A673 (cell line): ENCODE data around the gene KRT71. TPM values are rescaled to one million over a fixed set of nuclear protein-coding genes. Genes with fewer than 3 reads are reported as not detected.
A peak's percentile ranks its signal among the peaks of the same experiment; 100 is the strongest.
"Not testable (repeated sequence)": the region's sequence is repeated elsewhere in the genome, so short reads cannot be mapped to it uniquely, and the experiment has no call there.

ENCODE experiments used
- BruUV-seq: library from RNA; stranded (reverse); fragments of 400-500 nt; replicated peaks from 2 replicates; lab custom pipeline; 2021; lab: Mats Ljungman, UMichigan
- CTCF ChIA-PET: fragments of 300-600 bp; sonication (Branson Sonifier 250); formaldehyde crosslinking; loops from one replicate; lab custom pipeline; 2022; ENCODE audit warnings: antibody characterized with exemption; lab: Charles Lee
- POLR2A ChIA-PET: fragments of 300-600 bp; sonication (Branson Sonifier 250); formaldehyde crosslinking; loops from one replicate; lab custom pipeline; 2022; ENCODE audit warnings: antibody characterized with exemption; ENCODE audit not compliant: low non-redundant PET; lab: Charles Lee
- DNase-seq: peaks from one replicate; pipeline ENCODE4 v3.0.0-alpha.2; 2015; ENCODE audit warnings: low spot score
- H3K27ac ChIP-seq: fragments of 200-600 bp; sonication (generic); 2 replicates; pipeline ENCODE4 v1.5.1; 2016; ENCODE audit warnings: mixed run types, low read depth, mild to moderate bottlenecking, mixed read lengths, antibody characterized with exemption, low read length; ENCODE audit not compliant: poor library complexity, severe bottlenecking
- H3K27me3 ChIP-seq: fragments of 200-600 bp; sonication (generic); replicated peaks from 2 replicates; pipeline ENCODE4 v1.6.1; 2017; ENCODE audit warnings: mixed run types, low read depth, mild to moderate bottlenecking, mixed read lengths, antibody characterized with exemption, low read length; ENCODE audit not compliant: insufficient read depth, poor library complexity
- H3K36me3 ChIP-seq: fragments of 200-600 bp; sonication (generic); 2 replicates; pipeline ENCODE4 v1.6.1; 2016; ENCODE audit warnings: mixed run types, mild to moderate bottlenecking, mixed read lengths, antibody characterized with exemption, low read length; ENCODE audit not compliant: insufficient read depth, poor library complexity, severe bottlenecking
- H3K4me1 ChIP-seq: fragments of 200-600 bp; sonication (generic); 2 replicates; pipeline ENCODE4 v1.6.1; 2017; ENCODE audit warnings: mixed run types, mild to moderate bottlenecking, mixed read lengths, antibody characterized with exemption, low read length; ENCODE audit not compliant: insufficient read depth, poor library complexity, severe bottlenecking
- H3K4me3 ChIP-seq: fragments of 200-600 bp; sonication (generic); 2 replicates; pipeline ENCODE4 v1.5.1; 2016; ENCODE audit warnings: low read depth, mixed run types, mild to moderate bottlenecking, mixed read lengths, low read length; ENCODE audit not compliant: poor library complexity, severe bottlenecking
- H3K9me3 ChIP-seq: fragments of 200-600 bp; sonication (generic); 2 replicates; pipeline ENCODE4 v1.6.1; 2016; ENCODE audit warnings: mixed run types, low read depth, mild to moderate bottlenecking, mixed read lengths, antibody characterized with exemption, low read length; ENCODE audit not compliant: poor library complexity, severe bottlenecking
- EZH2 ChIP-seq: fragments of 200-600 bp; sonication (generic); IDR thresholded peaks from 2 replicates; pipeline ENCODE4 v1.6.1; 2017; ENCODE audit warnings: borderline replicate concordance, low read depth, mild to moderate bottlenecking, mixed read lengths, antibody characterized with exemption, low read length; ENCODE audit not compliant: poor library complexity, severe bottlenecking
- intact Hi-C: fragments of 100-400 bp; cut with micrococcal nuclease; formaldehyde crosslinking; loops from one replicate; pipeline ENCODE4 v1.10.0; 2022; ENCODE audit not compliant: unreplicated experiment
- total RNA-seq: library from RNA; stranded (reverse); gene quantifications from 2 replicates; pipeline ENCODE4 v1.2.3, GENCODE V29; 2021
- TF ChIP-seq, protein P1 (sequence below): fragments of 300-800, 200-600 bp; sonication (generic); conservative IDR thresholded peaks from 2 replicates; pipeline ENCODE4 v1.5.1; 2017; ENCODE audit warnings: low read depth, mild to moderate bottlenecking, antibody characterized with exemption, low read length, moderate library complexity, mixed read lengths

Gene KRT71
- total RNA-seq, 1 experiment from 2014 or later: not detected

DNA sequence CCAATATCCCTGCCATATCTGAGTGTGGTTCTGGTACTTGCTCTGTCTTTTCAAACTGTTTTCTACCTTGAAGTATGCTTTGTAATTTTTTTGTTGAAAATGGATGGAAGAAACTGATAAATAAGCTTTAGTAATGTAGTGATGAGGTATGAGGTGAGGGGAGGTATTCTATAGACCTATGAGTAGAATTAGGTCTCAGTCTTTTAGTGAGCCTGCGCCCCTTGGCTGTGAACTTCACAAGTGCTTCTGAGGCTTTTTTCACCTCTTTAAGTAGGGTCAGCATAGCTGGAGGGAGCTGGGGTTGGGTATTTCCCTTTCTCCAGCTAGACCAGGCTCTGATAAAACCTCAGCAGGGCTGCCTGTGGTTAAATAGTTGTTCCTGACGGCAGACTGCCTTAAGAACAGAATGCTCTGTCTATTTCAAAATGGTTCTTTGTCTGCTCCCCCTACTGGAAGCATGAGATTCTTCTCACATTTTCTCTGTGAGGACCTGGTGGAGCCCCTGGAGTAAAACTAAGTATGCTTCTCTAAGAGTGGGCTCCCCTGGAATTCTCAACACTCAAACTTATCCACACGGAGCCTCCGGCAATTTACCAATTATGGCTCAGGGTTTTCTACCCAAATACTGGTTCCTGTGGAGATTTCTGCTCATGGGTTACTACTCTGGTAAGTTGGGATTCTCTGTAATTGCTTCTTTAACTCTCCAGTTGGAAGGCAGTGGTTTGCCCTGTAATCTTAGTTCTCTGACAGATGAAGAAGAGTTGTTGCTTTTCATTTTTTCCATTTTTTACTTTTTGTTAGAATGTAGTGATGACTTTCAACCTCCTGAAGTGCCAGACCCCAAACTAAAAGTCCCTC lies 45.9 kb downstream of the KRT71 start:
- TF ChIP-seq, protein P1, sequence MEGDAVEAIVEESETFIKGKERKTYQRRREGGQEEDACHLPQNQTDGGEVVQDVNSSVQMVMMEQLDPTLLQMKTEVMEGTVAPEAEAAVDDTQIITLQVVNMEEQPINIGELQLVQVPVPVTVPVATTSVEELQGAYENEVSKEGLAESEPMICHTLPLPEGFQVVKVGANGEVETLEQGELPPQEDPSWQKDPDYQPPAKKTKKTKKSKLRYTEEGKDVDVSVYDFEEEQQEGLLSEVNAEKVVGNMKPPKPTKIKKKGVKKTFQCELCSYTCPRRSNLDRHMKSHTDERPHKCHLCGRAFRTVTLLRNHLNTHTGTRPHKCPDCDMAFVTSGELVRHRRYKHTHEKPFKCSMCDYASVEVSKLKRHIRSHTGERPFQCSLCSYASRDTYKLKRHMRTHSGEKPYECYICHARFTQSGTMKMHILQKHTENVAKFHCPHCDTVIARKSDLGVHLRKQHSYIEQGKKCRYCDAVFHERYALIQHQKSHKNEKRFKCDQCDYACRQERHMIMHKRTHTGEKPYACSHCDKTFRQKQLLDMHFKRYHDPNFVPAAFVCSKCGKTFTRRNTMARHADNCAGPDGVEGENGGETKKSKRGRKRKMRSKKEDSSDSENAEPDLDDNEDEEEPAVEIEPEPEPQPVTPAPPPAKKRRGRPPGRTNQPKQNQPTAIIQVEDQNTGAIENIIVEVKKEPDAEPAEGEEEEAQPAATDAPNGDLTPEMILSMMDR: peak; percentile 67
- TF ChIP-seq EZH2: no peak
- POLR2A ChIA-PET: no interaction called here
- Histone ChIP-seq H3K36me3 (no peaks in the 10 kb centered on the region), H3K9me3 (peaks cover 8% of the 10 kb centered on the region), H3K4me1 (no peaks in the 10 kb centered on the region), H3K27ac (no peak overlapping the region), H3K27me3 (peaks cover 7% of the 10 kb centered on the region), H3K4me3 (no peak overlapping the region)
- CTCF ChIA-PET: interaction anchor here (0.6 kb wide), 1 partner anchor 26 kb away, joined by 3 read pairs; no protein-coding TSS in a partner anchor
- BruUV-seq: no TSS peak
- intact Hi-C loops: no loop called here
- peak; percentile 62 for DNase-seq

DNA sequence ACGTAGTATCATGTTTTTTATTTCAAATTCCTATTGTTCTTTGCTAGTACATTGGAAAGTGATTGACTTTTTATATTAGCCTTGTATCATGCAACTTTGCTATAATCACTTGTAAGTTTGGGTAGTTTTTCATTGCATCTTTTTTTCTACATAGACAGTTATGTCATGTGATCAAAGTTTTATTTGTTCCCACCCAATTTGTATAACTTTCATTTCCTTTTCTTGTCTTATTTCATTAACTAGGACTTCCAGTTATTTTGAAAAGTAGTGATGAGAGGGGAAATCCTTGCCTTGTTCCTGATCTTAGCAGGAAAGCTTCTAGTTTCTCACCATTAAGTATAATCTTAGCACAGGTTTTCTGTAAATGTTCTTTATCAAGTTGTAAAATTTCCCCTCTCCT lies 50.1 kb downstream of the KRT71 start:
- intact Hi-C loops: no loop called here
- TF ChIP-seq, protein P1: no peak
- no peak for TF ChIP-seq EZH2
- ChIA-PET POLR2A (no interaction called here), CTCF (no interaction called here)
- H3K4me1 ChIP-seq: no peaks in the 10 kb centered on the region
- H3K27me3 ChIP-seq: peaks cover 7% of the 10 kb centered on the region
- H3K36me3 ChIP-seq: no peaks in the 10 kb centered on the region
- no peak overlapping the region for H3K4me3 ChIP-seq
- no peaks in the 10 kb centered on the region for H3K9me3 ChIP-seq
- no TSS peak for BruUV-seq
- no peak overlapping the region for H3K27ac ChIP-seq
- no peak for DNase-seq

DNA sequence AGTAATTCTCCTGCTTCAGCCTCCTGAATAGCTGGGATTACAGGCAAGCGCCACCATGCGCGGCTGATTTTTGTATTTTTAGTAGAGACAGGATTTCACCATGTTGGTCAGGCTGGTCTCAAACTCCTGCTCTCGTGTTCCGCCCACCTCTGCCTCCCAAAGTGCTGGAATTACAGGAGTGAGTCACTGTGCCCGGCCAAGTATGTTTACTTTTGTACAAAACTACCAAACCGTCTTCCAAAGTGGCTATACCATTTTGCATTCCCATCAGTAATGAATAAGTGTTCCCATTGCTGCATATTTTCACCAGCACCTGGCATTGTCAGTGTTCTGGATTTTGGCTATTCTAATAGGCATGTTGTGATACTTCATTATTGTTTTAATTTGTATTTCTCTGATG lies 51.5 kb downstream of the KRT71 start:
- H3K9me3 ChIP-seq: no peaks in the 10 kb centered on the region
- ChIA-PET CTCF (no interaction called here), POLR2A (no interaction called here)
- no peak overlapping the region for H3K27ac ChIP-seq
- peaks cover 4% of the 10 kb centered on the region for H3K4me1 ChIP-seq
- no TSS peak for BruUV-seq
- no peak for DNase-seq
- H3K36me3 ChIP-seq: no peaks in the 10 kb centered on the region
- peaks cover 4% of the 10 kb centered on the region for H3K27me3 ChIP-seq
- no peak overlapping the region for H3K4me3 ChIP-seq
- TF ChIP-seq, protein P1: no peak
- no peak for TF ChIP-seq EZH2
- intact Hi-C loops: no loop called here

DNA sequence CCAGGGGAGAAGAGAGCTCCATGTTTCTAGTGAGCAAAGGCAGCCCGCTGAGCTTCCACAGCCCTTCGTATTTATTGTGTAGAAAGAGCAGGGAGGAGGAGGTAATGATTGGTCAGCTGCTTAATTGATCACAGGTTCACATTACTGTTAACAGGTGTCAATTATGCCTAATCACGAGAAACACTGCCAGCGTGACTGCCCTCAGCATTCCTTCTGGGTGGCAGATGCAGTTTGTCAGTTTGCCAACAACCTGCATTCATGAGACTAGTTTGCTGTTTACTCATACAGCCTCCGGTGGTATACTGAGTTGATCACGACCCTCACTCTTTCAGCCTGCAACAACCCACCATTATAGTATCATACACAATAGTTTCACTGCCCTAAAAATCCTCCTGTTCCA lies 52.4 kb downstream of the KRT71 start:
- H3K27ac ChIP-seq, POLR2A ChIA-PET, H3K36me3 ChIP-seq, H3K9me3 ChIP-seq, H3K4me3 ChIP-seq, H3K27me3 ChIP-seq, DNase-seq, BruUV-seq, CTCF ChIA-PET, intact Hi-C loops: not testable (repeated sequence)
- H3K4me1 ChIP-seq: peaks cover 12% of the 10 kb centered on the region
